Adrenal gland (tissue), 12 donors: ENCODE measurements around the gene MAGI1. TPM values are rescaled to one million over a fixed set of nuclear protein-coding genes. Genes with fewer than 3 reads are reported as not detected.

Source experiments
- DNase-seq, 7 donors: peaks; one replicate each; pipeline ENCODE4 v3.0.0-alpha.2; 2019 to 2020
- H3K27ac ChIP-seq, 5 donors: fragments of 200-600 bp; sonication (generic) in 4 of 5; 1 replicate in 3 of 5; 2 replicates in 2 of 5; pipeline versions ENCODE4 v1.5.1 to v1.8.0; 2016 to 2020; ENCODE audit warnings: mild to moderate bottlenecking in 1 of 5
- H3K27me3 ChIP-seq: fragments of 200-600 bp; 2 replicates; pipeline ENCODE4 v1.8.0; 2021
- H3K36me3 ChIP-seq, 2 donors: fragments of 200-600 bp; replicated peaks in 1 of 2; 1 replicate in 1 of 2; 2 replicates in 1 of 2; pipeline versions ENCODE4 v1.5.1 to v1.8.0; 2018 to 2022
- H3K4me1 ChIP-seq, 2 donors: fragments of 200-600 bp; replicated peaks in 1 of 2; 1 replicate in 1 of 2; 2 replicates in 1 of 2; pipeline versions ENCODE4 v1.5.1 to v1.8.0; 2018 to 2021
- H3K4me3 ChIP-seq, 4 donors: fragments of 200-600 bp; sonication (generic) in 3 of 4; one replicate each; pipeline ENCODE4 v1.5.1; 2016 to 2018
- H3K9me3 ChIP-seq, 3 donors: fragments of 200-600 bp; sonication (generic) in 1 of 3; replicated peaks in 1 of 3; 1 replicate in 2 of 3; 2 replicates in 1 of 3; pipeline versions ENCODE4 v1.5.1 to v1.8.0; 2016 to 2021
- CTCF ChIP-seq, 6 experiments: fragments of 450-650 bp in 4 of 6; fragments of 200-600 bp in 2 of 6; sonication (generic) in 1 of 6; IDR thresholded peaks; 1 replicate in 5 of 6; 2 replicates in 1 of 6; pipeline versions ENCODE4 v1.5.1 to v1.8.0; 2016 to 2021; ENCODE audit warnings: antibody characterized with exemption in 6 of 6, mild to moderate bottlenecking in 2 of 6, moderate library complexity in 1 of 6
- POLR2A ChIP-seq, 2 donors: fragments of 450-650 bp; IDR thresholded peaks; one replicate each; pipeline ENCODE4 v1.6.1; 2017; ENCODE audit warnings: antibody characterized with exemption in 2 of 2, mild to moderate bottlenecking in 2 of 2, moderate library complexity in 1 of 2
- WGBS, 4 donors: extraction: QIAGEN DNeasy Blood & Tissue Kit in 2 of 4; methylation state at CpG; one replicate each; pipeline versions ENCODE4 v1.1.5 to v1.1.7; 2013 to 2017; 5-methylcytosine and 5-hydroxymethylcytosine counted together
- intact Hi-C, 2 donors: fragments of 100-400 bp; cut with DNase I; formaldehyde crosslinking; loops; one replicate each; pipeline versions ENCODE4 v1.14.1 to v1.15.0; 2022 to 2023
- polyA plus RNA-seq, 3 donors: library from polyadenylated mRNA; stranded (reverse); fragments of 200-250 nt in 2 of 3; fragments of 350-450 nt in 1 of 3; fragmentation: Illumina TruSeq in 1 of 3; extraction: RNeasy Lipid Tissue Mini Kit (QIAGEN cat#74804) in 1 of 3; gene quantifications; one replicate each; pipeline ENCODE4 v1.2.3, GENCODE V29; 2013 to 2014
- total RNA-seq, 9 donors: library from RNA; depleted of rRNA in 4 of 9; stranded (reverse); fragments of >200 nt in 4 of 9; fragments of 120-200 nt in 1 of 9; fragmentation: NEBNext Ultra II Directional in 1 of 9; extraction: Animal tissue kit (Norgen Biotek cat#: 25700) in 1 of 9; gene quantifications; one replicate each; pipeline versions ENCODE4 v1.1.0 to v1.2.4, GENCODE V29; 2013 to 2023
- donor health status: healthy with polysubstance abuse.
- donor health status: Bipolar disorder and iron deficiency.
- donor health status: DM: yes; HTN: yes; CAD: no.
- donor health status: DM: no; HTN: no; CAD: no.
- donor health status: DM: no; HTN: no; CAD: no.
- donor health status: DM: yes; HTN: yes; CAD: no.

MAGI1 gene
- total and polyA plus RNA-seq, 12 donors: 4.8 to 31.6 (median 18.5) TPM

GRCh38 chr3:65946438-65946837 lies 92.3 kb downstream of the MAGI1 start:
- Histone ChIP-seq H3K9me3 (no peaks in the 10 kb centered on the region), H3K4me1 (peaks cover 0 to 19% of the 10 kb centered on the region in 2 donors), H3K27ac (no peak overlapping the region), H3K36me3 (no peaks in the 10 kb centered on the region), H3K4me3 (no peak overlapping the region), H3K27me3 (no peaks in the 10 kb centered on the region)
- intact Hi-C loops: no loop called here
- TF ChIP-seq CTCF (IDR thresholded peaks at IDR 0.05): no peak
- no peak for TF ChIP-seq POLR2A (IDR thresholded peaks at IDR 0.05)
- 67 to 80% (median 71%) methylated on average over 6 of the region's 6 CpGs for WGBS, 4 donors
- peak in 1 of 7 donors; percentile 25 for DNase-seq

GRCh38 chr3:65945953-65946352 lies 92.8 kb downstream of the MAGI1 start:
- H3K9me3 ChIP-seq: no peaks in the 10 kb centered on the region
- no peak overlapping the region for H3K27ac ChIP-seq
- no peak for DNase-seq
- H3K4me1 ChIP-seq: peaks cover 0 to 19% of the 10 kb centered on the region in 2 donors
- 72 to 89% (median 80%) methylated on average over 6 of the region's 6 CpGs for WGBS, 4 donors
- H3K27me3 ChIP-seq: no peaks in the 10 kb centered on the region
- H3K4me3 ChIP-seq: no peak overlapping the region
- TF ChIP-seq CTCF (IDR thresholded peaks at IDR 0.05): no peak
- TF ChIP-seq POLR2A (IDR thresholded peaks at IDR 0.05): no peak
- intact Hi-C loops: no loop called here
- no peaks in the 10 kb centered on the region for H3K36me3 ChIP-seq

GRCh38 chr3:65945480-65945879 lies 93.2 kb downstream of the MAGI1 start:
- 90 to 92% (median 91%) methylated on average over 3 of the region's 3 CpGs for WGBS, 4 donors
- no peaks in the 10 kb centered on the region for H3K36me3 ChIP-seq
- peaks cover 0 to 19% of the 10 kb centered on the region in 2 donors for H3K4me1 ChIP-seq
- H3K27me3 ChIP-seq: no peaks in the 10 kb centered on the region
- no peak for TF ChIP-seq POLR2A (IDR thresholded peaks at IDR 0.05)
- no peak for TF ChIP-seq CTCF (IDR thresholded peaks at IDR 0.05)
- H3K27ac ChIP-seq: no peak overlapping the region
- H3K4me3 ChIP-seq: no peak overlapping the region
- H3K9me3 ChIP-seq: no peaks in the 10 kb centered on the region
- no peak for DNase-seq
- intact Hi-C loops: no loop called here

- H3K27ac ChIP-seq: no peak overlapping the region
- no peak for TF ChIP-seq CTCF (IDR thresholded peaks at IDR 0.05)
- H3K9me3 ChIP-seq: no peaks in the 10 kb centered on the region
- H3K4me3 ChIP-seq: no peak overlapping the region
- no peaks in the 10 kb centered on the region for H3K27me3 ChIP-seq
- peaks cover 0 to 16% of the 10 kb centered on the region in 2 donors for H3K4me1 ChIP-seq
- DNase-seq: no peak
- intact Hi-C loops: no loop called here
- H3K36me3 ChIP-seq: no peaks in the 10 kb centered on the region
- 87 to 96% (median 92%) methylated on average over 4 of the region's 4 CpGs for WGBS, 4 donors
Observed at GRCh38 chr3:65944252-65944651, 94.5 kb downstream of the MAGI1 start.
